DOHH2 (cell line): ENCODE data around the gene TRPM3.

Experiments used
- H3F3A ChIP-seq: fragments of 200-600 bp; sonication (generic), shearing (Covaris generic); 2 replicates; pipeline ENCODE4 v1.6.0; 2016; ENCODE audit warnings: antibody characterized with exemption, mild to moderate bottlenecking; ENCODE audit not compliant: control insufficient read depth, insufficient read depth
- H3K27ac ChIP-seq: fragments of 200-600 bp; sonication (generic); 2 replicates; pipeline ENCODE4 v1.5.1; 2014; ENCODE audit warnings: low read depth, mild to moderate bottlenecking, low read length, moderate library complexity
- H3K27me3 ChIP-seq: fragments of 200-600 bp; sonication (generic); 2 replicates; pipeline ENCODE4 v1.6.1; 2014; ENCODE audit warnings: mild to moderate bottlenecking, low read length, mixed read lengths; ENCODE audit not compliant: control insufficient read depth
- H3K36me3 ChIP-seq: fragments of 200-600 bp; sonication (generic); 2 replicates; pipeline ENCODE4 v1.6.1; 2014; ENCODE audit warnings: mild to moderate bottlenecking, low read length, moderate library complexity, mixed read lengths; ENCODE audit not compliant: control insufficient read depth
- H3K4me1 ChIP-seq: fragments of 200-600 bp; sonication (generic); 2 replicates; pipeline ENCODE4 v1.6.1; 2014; ENCODE audit warnings: mild to moderate bottlenecking, low read length, mixed read lengths; ENCODE audit not compliant: control insufficient read depth
- H3K4me2 ChIP-seq: fragments of 200-600 bp; sonication (generic); 2 replicates; pipeline ENCODE4 v1.6.0; 2014; ENCODE audit warnings: mild to moderate bottlenecking, low read length, moderate library complexity
- H3K4me3 ChIP-seq: fragments of 200-600 bp; sonication (generic); 2 replicates; pipeline ENCODE4 v1.5.1; 2014; ENCODE audit warnings: mild to moderate bottlenecking, low read length, mixed read lengths
- H3K79me2 ChIP-seq: fragments of 200-600 bp; sonication (generic); 2 replicates; pipeline ENCODE4 v1.6.1; 2014; ENCODE audit warnings: mild to moderate bottlenecking, low read length, mixed read lengths; ENCODE audit not compliant: control insufficient read depth
- H3K9me2 ChIP-seq: fragments of 200-600 bp; sonication (generic); replicated peaks from 2 replicates; pipeline ENCODE4 v1.6.1; 2014; ENCODE audit warnings: mild to moderate bottlenecking, low read length, mixed read lengths; ENCODE audit not compliant: control insufficient read depth
- H3K9me3 ChIP-seq: fragments of 200-600 bp; sonication (generic); 2 replicates; pipeline ENCODE4 v1.6.1; 2014; ENCODE audit warnings: antibody characterized with exemption, low read length, mixed read lengths; ENCODE audit not compliant: control insufficient read depth, insufficient read depth
- H4K20me1 ChIP-seq: fragments of 200-600 bp; sonication (generic); 2 replicates; pipeline ENCODE4 v1.6.0; 2014; ENCODE audit warnings: low read depth, mild to moderate bottlenecking, antibody characterized with exemption, low read length, moderate library complexity; ENCODE audit not compliant: control insufficient read depth, insufficient read depth
- EZH2phosphoT487 ChIP-seq: fragments of 200-600 bp; sonication (generic); IDR thresholded peaks from 2 replicates; pipeline ENCODE4 v1.6.1; 2017; ENCODE audit warnings: borderline replicate concordance, mild to moderate bottlenecking, antibody characterized with exemption, low read length, moderate library complexity, mixed read lengths
- TF ChIP-seq, protein P1 (sequence below): fragments of 200-600 bp; sonication (generic); IDR thresholded peaks from one replicate; pipeline ENCODE4 v1.5.1; 2014; ENCODE audit warnings: antibody characterized with exemption, mild to moderate bottlenecking, low read depth, low read length; ENCODE audit not compliant: poor library complexity, severe bottlenecking

The TRPM3 gene

DNA sequence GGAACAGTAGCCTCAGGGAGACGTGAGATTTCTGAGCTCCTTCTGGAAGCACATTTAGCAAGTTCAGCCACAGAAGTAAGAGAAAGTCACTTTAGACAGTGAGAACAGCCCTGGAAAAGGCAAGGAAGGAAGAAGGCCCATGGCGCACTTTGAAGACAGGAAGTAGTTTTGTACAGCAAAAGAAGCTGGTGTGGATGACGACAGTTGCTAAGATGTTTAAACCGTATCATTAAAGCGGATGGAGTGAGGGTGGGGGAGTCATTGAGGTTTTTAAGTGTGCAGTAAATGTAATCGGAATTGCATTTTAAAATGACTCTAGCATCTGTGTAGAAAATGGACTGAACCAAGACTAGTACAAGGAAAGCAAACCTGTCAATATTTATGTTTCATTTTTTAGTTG is 15.3 kb upstream of the TRPM3 start:
- TF ChIP-seq, protein P1, sequence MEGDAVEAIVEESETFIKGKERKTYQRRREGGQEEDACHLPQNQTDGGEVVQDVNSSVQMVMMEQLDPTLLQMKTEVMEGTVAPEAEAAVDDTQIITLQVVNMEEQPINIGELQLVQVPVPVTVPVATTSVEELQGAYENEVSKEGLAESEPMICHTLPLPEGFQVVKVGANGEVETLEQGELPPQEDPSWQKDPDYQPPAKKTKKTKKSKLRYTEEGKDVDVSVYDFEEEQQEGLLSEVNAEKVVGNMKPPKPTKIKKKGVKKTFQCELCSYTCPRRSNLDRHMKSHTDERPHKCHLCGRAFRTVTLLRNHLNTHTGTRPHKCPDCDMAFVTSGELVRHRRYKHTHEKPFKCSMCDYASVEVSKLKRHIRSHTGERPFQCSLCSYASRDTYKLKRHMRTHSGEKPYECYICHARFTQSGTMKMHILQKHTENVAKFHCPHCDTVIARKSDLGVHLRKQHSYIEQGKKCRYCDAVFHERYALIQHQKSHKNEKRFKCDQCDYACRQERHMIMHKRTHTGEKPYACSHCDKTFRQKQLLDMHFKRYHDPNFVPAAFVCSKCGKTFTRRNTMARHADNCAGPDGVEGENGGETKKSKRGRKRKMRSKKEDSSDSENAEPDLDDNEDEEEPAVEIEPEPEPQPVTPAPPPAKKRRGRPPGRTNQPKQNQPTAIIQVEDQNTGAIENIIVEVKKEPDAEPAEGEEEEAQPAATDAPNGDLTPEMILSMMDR = no peak
- Histone ChIP-seq H3K9me2 (no peaks in the 10 kb centered on the region), H3K4me1 (no peaks in the 10 kb centered on the region), H3K4me3 (no peak overlapping the region), H3K36me3 (no peaks in the 10 kb centered on the region), H3K27me3 (no peaks in the 10 kb centered on the region), H3K9me3 (no peaks in the 10 kb centered on the region), H4K20me1 (no peaks in the 10 kb centered on the region), H3K79me2 (no peaks in the 10 kb centered on the region), H3K27ac (no peak overlapping the region), H3F3A (no peaks in the 10 kb centered on the region), H3K4me2 (no peak overlapping the region)

DNA sequence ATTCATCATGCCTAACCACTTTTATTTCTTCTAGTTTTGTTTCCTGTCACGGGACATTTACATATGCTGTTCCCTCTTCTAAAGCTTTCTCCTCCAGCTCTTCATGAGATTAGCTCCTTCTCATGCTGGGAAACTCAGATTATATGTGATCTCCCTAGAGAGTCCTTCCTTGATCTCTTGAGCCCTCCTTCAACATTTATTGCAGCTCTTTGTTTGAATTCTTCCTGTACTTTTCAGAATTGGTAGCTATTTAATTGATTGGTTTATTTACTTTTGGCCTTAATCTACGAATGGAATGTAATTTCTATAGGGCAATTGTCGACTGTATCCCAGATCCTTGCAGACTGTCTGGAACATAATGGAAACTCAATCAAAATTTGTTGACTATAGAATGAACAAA is 9.7 kb upstream of the TRPM3 start:
- Histone ChIP-seq H3K27ac (no peak overlapping the region), H3K9me2 (no peaks in the 10 kb centered on the region)

DNA sequence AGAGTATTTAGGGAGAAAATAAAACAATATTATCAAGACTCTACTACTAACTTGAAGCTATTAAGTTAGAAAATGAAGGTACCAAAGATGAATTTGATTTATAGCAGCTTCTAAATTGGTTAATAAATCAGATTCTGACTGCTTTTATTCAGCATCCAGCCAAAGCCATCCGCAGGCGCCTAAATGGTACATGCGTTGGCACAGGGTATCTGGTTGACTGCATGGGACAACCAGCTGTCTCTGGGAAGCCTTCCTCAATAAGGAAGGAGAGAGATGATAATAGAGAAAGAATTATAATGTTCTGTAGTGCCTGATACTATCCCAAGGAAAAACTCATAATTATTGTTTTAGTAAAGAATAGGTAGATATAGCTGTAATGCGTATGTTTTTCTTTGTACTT is 9.1 kb upstream of the TRPM3 start:
- Histone ChIP-seq H3K9me2 (no peaks in the 10 kb centered on the region), H3K79me2 (no peaks in the 10 kb centered on the region), H4K20me1 (no peaks in the 10 kb centered on the region), H3K9me3 (no peaks in the 10 kb centered on the region), H3K4me3 (no peak overlapping the region), H3K27ac (no peak overlapping the region), H3F3A (no peaks in the 10 kb centered on the region), H3K4me2 (no peak overlapping the region), H3K27me3 (no peaks in the 10 kb centered on the region), H3K4me1 (no peaks in the 10 kb centered on the region), H3K36me3 (no peaks in the 10 kb centered on the region)
- TF ChIP-seq, protein P1 = no peak
- TF ChIP-seq EZH2phosphoT487 = no peak

More for the DNA sequence above, 9.7 kb upstream of the TRPM3 start:
- H3K79me2 ChIP-seq = no peaks in the 10 kb centered on the region
- no peak overlapping the region for H3K4me3 ChIP-seq
- H4K20me1 ChIP-seq = no peaks in the 10 kb centered on the region
- no peaks in the 10 kb centered on the region for H3F3A ChIP-seq
- H3K4me1 ChIP-seq = no peaks in the 10 kb centered on the region
- no peaks in the 10 kb centered on the region for H3K36me3 ChIP-seq
- H3K27me3 ChIP-seq = no peaks in the 10 kb centered on the region
- H3K9me3 ChIP-seq = no peaks in the 10 kb centered on the region
- no peak overlapping the region for H3K4me2 ChIP-seq
- no peak for TF ChIP-seq EZH2phosphoT487
- TF ChIP-seq, protein P1 = no peak

DNA sequence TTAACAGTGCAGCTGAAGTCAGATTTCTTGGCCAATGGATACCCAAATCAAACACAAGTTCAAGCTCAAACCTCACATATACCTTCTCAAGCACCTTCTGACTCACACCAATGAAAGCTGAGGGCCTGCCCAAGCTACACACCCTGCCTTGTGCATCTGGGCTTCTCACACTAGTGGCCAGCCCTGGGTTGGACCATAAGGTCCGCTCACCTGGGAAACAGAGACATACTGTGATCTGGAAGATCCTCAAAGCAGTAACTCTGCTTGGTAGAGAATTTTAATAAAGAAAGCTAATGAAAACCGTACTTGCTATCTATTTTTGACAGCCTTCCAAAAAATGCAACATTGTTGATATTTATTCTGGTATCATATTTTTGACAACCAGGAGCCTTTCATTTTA is 7.4 kb upstream of the TRPM3 start:
- no peaks in the 10 kb centered on the region for H3F3A ChIP-seq
- no peak overlapping the region for H3K4me3 ChIP-seq
- no peaks in the 10 kb centered on the region for H3K36me3 ChIP-seq
- H3K79me2 ChIP-seq = no peaks in the 10 kb centered on the region
- no peak overlapping the region for H3K4me2 ChIP-seq
- no peaks in the 10 kb centered on the region for H3K9me3 ChIP-seq
- no peaks in the 10 kb centered on the region for H3K9me2 ChIP-seq
- no peak for TF ChIP-seq EZH2phosphoT487
- TF ChIP-seq, protein P1 = no peak
- H3K4me1 ChIP-seq = no peaks in the 10 kb centered on the region
- H4K20me1 ChIP-seq = no peaks in the 10 kb centered on the region
- no peaks in the 10 kb centered on the region for H3K27me3 ChIP-seq
- no peak overlapping the region for H3K27ac ChIP-seq
